Measurements from ENCODE around the gene ARPC3.
"Not testable (repeated sequence)": the region's sequence is repeated elsewhere in the genome, so short reads cannot be mapped to it uniquely, and the experiment has no call there.

- not testable (repeated sequence) for TF ChIP-seq CTCF, POLR2A (IDR thresholded peaks at IDR 0.05)
Observed at GRCh38 chr12:110405126-110405662, 44.9 kb downstream of the ARPC3 start.
